GM18526 (cell line): ENCODE measurements around the gene DUOX1.

Source experiments
- POLR2A ChIP-seq: IDR thresholded peaks from 3 replicates; pipeline ENCODE4 v1.6.1; 2011; ENCODE audit not compliant: insufficient read length; ENCODE audit errors: extremely low read depth

Gene DUOX1

GRCh38 chr15:45166834-45167630, 37.2 kb downstream of the DUOX1 start:
- peak; percentile 43 for TF ChIP-seq POLR2A

GRCh38 chr15:45167631-45168205, 37.9 kb downstream of the DUOX1 start:
- no peak for TF ChIP-seq POLR2A

DNA sequence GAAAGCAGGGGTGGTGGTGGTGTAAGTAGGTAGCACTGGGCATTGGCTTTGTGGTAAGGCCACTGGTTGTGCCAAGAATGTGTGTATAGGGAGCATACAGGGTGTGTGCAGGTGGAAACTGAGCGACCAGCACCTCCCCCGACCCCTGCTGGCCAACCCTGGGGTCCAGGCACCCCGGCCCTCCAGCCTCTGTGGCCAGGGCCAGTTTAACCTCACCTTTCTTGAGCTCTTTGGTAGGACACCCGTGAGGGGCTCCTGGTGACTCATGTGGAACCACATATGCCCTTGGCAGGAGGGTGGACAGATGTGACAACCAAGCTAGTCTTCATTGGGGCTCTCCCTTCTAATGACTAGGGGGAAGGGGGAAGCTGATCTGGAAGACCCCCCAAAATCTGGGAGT, 38.5 kb downstream of the DUOX1 start:
- TF ChIP-seq POLR2A = no peak

- TF ChIP-seq POLR2A = no peak
Observed at GRCh38 chr15:45168751-45169551, 39.2 kb downstream of the DUOX1 start.

DNA sequence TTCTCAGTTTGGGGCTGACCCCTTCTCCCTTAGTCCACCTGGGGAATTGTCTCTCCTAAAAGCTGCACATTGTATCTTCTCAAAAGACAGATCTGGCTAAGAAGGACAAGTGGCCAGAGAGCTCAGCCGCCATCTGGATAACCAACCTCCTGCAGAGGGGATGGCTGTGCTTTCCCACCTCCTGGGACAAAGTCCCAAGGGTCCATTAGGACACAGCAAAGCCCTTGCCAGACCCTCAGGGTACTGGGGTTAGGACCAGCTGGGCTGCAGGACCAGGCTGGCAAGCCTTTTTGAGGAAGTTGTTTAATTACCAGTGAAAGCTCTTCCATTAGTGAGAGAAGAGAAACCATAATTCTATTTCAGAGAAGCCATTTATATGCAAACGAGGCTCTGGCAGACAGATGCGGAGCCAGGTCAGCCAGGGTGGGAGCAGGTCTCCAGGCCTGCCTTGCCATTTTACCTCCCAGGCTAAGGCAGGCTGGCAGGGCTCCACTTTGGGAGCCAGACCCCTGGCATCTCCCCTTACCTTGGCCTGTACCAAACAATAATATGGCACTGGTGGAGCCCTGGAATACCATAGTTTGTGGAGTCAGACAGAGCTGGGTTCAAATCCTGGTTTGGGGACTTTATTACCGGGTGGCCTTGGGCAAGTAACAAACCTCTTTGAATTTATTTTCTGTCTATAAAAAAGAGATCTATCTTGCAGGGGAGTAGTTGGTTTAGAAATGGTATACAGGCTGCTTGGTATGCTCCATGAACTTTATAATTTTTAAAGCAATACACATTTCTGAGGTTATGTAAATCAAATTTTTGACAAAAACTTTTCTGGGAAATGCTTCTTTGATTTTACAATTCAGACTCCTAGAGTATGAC, 40.0 kb downstream of the DUOX1 start:
- TF ChIP-seq POLR2A = no peak

- TF ChIP-seq POLR2A = no peak
Observed at GRCh38 chr15:45171912-45172311, 42.1 kb downstream of the DUOX1 start.

GRCh38 chr15:45174069-45174468, 44.3 kb downstream of the DUOX1 start:
- no peak for TF ChIP-seq POLR2A

DNA sequence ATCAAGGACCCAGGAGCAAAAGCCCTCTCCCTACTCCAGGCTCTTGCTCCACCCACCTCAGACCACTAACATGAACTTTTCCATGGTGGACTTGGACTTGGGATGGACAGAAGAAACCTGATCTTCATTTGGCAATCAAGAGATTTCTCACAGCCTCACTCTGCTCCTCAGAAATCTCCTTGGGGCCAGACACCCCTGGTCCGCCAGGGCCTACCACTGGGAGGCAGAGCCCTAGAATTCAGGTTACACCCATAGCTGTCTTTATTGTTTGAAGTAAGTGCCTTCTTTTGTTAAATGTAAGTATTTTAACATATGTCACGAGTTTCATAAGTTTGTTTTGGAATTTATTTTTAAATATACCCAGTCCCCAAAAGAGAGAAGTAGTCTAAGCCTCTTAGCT, 44.8 kb downstream of the DUOX1 start:
- TF ChIP-seq POLR2A = no peak

DNA sequence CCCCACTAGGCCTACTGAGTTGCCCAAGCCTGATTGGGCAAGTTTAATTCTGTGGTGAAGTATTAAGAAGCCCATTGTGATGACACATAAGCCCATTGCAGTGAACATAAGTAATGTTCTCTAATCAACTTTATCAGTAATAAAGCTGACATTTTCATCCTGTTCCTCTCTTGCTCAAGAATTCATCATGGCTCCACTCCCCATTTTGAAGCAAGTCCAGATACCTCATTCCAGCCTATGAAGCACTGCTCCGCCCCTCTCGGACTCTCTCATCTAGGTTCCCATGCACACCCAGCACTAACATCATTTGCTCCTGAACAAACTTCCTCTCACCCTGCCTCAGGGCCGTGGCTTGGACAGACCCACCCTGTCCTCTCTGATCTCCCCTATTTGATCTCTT, 47.5 kb downstream of the DUOX1 start:
- no peak for TF ChIP-seq POLR2A

GRCh38 chr15:45179221-45179985, 49.6 kb downstream of the DUOX1 start:
- TF ChIP-seq POLR2A = no peak

GRCh38 chr15:45180201-45180600, 50.4 kb downstream of the DUOX1 start:
- TF ChIP-seq POLR2A = no peak

DNA sequence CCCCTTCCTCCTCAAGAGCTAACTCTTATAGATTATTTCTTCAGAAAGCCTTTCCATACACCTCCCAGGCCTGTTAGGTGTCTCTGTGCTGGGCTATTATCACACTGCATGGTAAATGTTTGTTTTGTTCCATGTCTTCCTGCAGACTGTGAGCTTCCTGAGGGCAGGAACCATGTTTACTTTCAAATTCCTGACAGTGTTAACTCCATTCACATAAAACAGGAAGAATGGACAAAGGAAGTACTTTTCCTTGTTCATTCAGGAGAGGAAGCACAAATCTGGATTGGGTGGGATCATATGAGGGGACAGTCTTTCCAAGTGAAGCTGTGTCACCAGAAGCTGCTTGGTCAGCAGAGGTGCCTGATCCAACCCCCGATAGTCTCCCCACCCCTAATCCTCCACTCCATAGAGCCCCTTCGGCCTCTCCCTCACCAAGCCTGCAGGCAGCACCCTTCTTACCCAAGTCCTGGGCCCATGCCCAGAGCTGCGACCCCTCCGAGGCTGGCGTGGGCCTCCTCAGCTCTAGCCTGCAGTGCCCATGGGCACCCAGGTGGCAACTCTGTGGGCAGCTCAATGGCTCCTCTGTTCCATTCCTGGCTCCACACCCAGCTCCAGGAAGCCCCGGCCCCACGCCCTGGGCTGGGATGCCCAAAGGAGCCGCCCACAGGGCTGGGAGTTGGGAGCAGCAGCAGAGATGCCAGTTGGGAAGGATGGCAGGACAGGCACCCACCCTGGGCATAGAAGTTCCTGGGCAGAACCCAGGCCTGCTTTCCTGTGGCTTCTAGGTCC, 51.0 kb downstream of the DUOX1 start:
- no peak for TF ChIP-seq POLR2A

GRCh38 chr15:45181491-45182285, 51.9 kb downstream of the DUOX1 start:
- TF ChIP-seq POLR2A = no peak
